Stimulated activated CD4-positive, alpha-beta T cell treated with anti-CD3 and anti-CD28 coated beads, Interleukin-1b, Interleukin-23, amount 100 ng/mL, for 1 hour (primary cell): Measurements from ENCODE around the gene TBCCD1.
"Not testable (repeated sequence)": the region's sequence is repeated elsewhere in the genome, so short reads cannot be mapped to it uniquely, and the experiment has no call there.

ENCODE experiments used
- DNase-seq, 2 donors: peaks; one replicate each; pipeline ENCODE4 v3.0.0-alpha.2; 2020; ENCODE audit warnings: low read depth in 2 of 2

Gene TBCCD1

DNA sequence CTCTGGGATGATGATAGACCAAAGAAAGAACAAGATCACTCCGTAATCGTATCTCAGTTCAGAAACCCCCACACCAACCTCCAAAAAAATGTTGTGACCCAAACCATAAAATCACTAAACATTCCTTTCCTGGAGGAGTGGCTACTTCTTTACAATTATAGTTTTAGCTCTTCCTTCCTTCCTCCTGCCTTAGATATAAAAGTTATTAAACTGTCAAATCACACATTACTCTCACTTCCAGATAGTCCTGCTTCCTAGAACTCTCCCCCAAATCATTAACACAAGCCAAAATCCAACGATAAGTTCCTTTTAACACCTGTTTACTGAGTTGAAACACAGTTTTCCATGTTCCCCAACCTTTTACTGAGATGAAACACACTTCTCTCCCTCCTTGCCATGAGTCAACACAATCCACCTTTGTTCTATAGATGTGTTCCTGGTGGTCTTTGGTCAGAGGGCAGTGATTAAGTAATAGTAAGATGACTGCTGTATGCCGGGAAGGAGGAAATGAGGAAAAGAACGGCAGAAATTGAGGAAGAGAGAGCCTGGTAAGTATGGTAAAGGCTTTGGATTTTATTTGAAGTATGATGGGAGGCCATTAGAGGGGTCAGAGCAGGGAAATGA is 14.6 kb downstream of the TBCCD1 start:
- DNase-seq, result no peak

DNA sequence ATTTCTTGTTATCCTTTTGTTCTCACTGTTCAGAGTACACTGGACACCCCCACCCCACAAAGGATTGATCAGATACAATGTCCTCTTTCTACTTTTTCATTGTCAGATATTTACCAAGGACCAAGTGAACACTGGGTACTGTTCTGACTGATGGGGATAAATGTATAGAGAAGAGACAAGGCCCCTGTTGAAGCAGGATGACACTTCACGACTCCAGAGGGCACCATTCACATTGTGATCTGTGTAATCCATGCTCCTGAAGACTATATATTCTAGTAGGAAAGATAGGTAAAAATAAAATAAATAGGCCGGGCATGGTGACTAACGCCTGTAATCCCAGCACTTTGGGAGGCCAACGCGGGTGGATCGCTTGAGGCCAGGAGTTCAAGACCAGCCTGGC is 15.8 kb downstream of the TBCCD1 start:
- DNase-seq, result no peak

GRCh38 chr3:186549497-186549896 is 17.6 kb downstream of the TBCCD1 start:
- no peak for DNase-seq

DNA sequence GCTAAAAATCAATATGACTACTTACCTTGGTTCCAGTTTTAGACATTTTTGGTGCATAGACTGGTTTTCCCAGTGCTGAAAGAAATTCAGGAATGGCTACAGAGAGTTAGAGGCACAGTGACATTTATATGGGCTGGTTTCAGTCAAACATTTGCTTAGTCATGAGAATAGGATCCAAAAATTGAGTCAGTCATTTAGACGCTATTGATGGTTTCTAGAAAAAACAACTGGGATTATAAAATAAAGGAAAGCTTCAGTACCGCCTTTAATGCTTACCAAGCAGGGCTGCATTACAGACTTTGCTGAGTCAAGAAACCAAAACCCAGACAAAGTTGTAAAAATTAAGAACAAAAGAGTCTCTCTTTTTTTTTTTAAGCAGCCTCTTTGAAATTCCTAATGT is 22.9 kb downstream of the TBCCD1 start, which contains the start of gene CRYGS:
Gene CRYGS, minus strand, starts transcription at position 100 of the 400 bp plus-strand sequence. Its CDS starts 54 bp downstream, at position 46.
- DNase-seq, result no peak

GRCh38 chr3:186540835-186541226 is 26.3 kb downstream of the TBCCD1 start:
- DNase-seq, result no peak

DNA sequence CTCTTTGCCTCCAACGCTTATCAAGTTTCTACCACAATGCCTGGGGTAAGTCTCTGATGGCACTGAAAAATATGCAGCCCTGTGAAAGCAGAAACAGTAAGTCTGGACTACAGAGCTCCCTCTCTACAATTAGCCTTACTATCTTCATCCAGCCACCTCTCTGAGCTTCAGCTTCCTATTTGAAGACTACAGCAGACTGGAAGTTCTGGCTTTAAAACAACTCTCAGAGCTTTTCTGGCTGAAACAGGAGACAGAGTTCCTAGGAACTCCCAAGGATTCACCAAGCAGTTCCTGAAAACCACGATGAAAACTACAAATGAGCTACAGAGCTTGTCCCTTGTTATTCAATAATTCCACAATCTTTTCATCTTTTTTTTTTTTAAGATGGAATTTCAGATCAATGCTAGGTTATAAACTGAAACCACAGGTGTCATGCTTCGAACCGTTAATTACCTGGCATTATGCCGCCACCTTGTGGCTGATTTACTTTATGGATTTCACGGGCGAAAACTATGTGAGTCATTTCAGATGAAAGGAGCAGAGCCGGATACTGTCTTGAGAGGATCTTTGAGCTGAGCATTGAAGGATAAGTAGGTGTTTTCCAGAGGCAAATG is 26.8 kb downstream of the TBCCD1 start:
- peak; percentile 63 to 65 for DNase-seq

DNA sequence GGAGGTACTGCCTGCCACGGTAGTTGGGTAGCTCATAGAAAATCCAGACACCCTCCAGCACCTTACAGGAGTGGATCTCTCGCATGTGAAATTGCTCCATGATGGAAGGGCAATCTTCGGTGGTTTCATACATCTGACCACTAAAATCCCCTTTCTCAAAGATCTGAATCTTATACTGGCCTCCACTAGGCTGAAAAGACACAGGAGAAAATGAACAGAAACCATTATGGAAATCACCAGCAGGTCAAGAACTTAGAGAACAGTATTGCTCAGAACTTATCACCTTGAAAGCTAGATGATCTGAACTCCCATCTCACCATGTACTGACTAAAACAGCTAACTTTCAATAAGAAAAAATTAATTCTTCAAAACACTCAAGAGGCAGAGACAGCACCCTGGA is 28.4 kb downstream of the TBCCD1 start:
- DNase-seq, result no peak

DNA sequence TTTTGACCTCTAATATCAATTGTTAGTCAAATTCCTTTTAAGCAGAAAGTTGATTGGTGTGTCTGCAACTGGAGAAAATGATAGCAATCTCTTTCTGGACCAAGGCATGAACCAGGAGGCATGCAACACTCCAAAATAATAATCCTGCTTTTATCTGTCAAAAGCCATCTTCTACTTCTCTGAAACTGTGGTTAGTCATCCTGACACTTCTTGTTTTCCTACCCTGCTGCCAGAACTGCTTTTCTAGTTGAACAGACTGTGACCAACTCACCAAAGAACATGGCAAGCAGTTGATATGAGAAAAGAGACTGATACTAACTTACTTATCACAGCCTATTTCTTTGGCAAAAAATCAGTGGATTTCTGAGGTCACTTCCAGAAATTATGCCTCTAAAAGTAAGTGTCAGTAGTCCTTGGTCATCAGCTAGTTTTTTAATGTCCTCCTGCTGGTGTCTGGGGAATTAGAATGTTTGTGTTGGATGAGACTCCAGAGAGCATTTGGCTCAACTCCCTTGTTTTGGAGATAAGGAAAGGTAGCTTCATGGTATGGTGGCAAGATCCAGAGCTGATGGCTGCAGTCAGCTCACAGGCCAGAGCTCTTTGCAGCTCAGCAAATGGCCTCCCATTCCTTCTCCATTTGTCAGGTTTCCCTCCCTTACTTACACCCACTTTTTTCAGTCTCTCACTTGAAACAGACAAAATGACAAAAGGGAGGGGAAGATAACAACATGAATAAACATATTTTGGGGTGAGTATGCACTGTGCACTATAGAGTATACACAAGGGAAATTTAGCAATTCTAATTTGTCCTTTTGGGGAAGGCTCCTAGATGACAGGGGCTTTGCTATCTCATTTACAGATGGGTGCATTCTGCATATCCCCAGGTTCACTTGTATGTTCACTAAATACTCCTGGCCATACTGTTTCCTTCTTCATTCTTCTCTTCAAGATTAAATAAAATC is 30.0 kb downstream of the TBCCD1 start:
- DNase-seq, result no peak

DNA sequence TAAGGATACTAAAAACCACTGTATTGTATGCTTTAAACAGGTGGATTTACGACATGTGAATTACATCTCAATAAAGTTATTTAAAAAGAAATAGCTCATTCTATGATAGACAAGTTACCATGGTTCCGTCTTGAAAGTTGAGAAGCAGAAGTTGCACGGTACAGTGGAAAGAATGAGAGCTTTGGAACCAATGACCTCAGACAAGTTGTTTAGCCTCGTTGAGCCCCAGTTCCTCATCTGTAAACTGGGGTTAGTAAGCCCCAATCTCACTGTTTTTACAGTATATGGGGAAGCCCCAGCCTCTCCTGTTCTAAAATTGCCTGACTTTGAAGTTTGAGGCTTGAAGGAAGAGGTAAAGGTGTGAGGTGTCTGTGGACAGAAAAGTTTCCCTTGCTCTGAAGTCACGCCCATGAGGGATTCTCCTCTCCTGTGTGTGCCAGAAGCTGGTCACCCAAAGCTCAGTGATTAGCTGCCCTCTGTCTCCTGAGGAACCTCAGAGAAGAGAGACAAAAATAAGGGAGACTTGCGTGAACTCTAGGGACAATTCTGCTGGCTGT is 32.9 kb downstream of the TBCCD1 start:
- no peak for DNase-seq

GRCh38 chr3:186532598-186533072 is 34.5 kb downstream of the TBCCD1 start:
- no peak for DNase-seq

DNA sequence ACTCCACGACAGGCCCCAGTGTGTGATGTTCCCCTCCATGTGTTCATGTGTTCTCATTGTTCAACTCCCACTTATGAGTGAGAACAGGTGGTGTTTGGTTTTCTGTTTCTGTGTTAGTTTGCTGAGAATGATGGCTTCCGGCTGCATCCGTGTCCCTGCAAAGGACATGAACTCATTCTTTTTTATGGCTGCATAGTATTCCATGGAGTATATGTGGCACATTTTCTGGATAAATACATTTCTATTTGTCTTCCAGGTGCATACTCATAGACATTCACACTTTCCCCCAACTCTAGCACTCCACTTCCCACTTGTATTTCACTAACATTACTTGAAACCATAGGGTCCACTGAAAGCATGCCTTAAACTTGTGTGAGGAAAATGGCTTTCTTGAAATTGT is 35.4 kb downstream of the TBCCD1 start:
- not testable (repeated sequence) for DNase-seq

DNA sequence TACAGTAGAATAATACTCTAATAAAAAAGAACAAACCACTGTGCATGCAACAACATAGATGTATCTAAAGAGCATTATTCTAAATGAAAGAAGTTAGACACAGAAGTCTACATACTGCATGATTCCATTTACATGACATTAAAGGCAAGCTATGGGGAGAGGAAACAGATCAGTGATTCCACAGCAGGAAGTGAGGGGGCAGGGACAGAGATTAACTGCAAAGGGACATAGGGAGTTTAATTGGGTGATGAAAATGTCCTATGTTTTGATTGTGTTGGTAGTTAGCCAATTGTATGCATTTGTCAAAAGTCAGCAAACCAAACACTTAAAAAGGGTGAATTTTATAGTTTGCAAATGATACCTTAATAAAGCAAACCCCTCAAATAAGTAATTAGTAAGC is 36.7 kb downstream of the TBCCD1 start:
- no peak for DNase-seq

- no peak for DNase-seq
Observed at GRCh38 chr3:186529201-186529999, 37.7 kb downstream of the TBCCD1 start.

GRCh38 chr3:186526256-186526606 is 40.9 kb downstream of the TBCCD1 start:
- DNase-seq, result no peak

DNA sequence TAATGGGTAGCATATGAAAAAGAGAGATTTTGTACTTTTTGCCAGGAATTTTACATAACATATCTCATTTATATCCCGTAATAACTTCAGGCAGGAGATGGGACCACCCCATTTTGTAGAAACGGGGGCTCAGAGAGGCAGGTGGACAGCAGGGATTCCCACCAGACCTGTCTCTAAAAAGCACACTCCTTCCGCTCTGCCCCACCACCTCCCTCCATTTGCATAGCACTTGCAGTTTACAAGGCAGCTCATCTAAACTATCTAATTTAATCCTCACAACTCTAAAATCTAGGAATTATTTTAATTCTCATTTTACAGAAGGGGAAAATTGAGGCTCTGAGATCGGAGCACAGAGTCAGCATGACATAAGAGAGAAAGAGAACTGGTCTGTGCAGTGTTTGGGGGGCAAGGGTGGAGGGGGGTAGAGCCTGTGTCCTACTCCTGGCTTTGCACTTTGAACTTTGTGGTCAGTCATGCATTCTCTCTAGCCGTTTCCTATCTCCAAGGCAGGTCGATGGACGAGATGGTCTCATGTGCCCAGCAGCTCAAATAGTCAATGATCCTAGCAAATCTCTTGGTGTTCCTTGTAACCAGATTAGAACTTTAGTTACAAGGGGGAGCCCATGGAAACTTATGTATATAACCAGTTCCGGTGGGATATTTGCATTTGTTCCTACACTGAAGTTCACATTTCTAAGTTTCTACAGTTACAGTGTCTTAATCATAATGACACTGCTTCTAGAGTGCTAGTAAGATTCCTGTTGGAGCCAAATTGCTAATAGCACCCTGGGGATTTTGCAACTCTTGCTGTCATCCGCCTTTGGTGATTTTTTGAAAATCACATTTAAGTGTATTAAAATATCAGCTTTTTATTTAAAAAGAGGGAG is 41.5 kb downstream of the TBCCD1 start:
- DNase-seq, result no peak

- DNase-seq, result no peak
Observed at GRCh38 chr3:186524616-186525015, 42.5 kb downstream of the TBCCD1 start.

DNA sequence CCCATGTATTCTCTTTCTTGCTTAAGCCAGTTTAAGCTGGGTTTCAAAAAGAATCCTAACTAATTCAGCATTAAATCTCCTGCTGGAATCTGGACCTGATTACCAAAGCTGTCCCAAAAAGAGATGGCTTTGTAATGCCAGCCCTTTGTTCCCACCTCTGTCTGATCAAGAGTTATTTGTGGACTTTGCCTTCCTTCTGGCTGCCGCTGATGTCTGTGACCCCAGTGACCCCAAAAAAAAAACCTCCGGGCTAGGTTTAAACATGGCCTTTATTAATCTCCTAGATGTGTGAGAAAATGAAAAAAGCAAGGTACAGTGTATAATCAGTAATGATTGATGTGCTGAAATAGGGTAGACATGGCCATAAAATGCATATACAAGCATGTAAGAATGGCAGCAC is 43.7 kb downstream of the TBCCD1 start:
- DNase-seq, result no peak

DNA sequence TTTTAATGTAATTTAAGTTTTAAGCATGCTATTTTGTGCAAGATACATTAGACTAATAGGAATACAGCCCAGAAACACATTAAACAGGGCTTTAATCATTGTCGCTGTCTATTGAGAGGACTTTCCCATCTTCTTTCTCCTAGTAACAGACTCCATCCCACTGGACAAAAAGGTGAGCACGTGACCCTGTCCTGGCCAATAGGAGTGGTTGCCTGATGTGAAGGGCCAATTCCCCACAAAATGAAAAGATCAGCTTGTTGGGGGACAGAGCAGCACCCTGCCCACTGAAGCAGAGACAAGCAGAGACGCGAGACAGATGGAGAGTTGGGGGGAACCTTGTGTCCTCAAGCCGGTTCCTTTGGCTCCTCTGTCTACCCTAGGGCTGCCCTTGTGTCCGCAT is 44.1 kb downstream of the TBCCD1 start:
- no peak for DNase-seq

DNA sequence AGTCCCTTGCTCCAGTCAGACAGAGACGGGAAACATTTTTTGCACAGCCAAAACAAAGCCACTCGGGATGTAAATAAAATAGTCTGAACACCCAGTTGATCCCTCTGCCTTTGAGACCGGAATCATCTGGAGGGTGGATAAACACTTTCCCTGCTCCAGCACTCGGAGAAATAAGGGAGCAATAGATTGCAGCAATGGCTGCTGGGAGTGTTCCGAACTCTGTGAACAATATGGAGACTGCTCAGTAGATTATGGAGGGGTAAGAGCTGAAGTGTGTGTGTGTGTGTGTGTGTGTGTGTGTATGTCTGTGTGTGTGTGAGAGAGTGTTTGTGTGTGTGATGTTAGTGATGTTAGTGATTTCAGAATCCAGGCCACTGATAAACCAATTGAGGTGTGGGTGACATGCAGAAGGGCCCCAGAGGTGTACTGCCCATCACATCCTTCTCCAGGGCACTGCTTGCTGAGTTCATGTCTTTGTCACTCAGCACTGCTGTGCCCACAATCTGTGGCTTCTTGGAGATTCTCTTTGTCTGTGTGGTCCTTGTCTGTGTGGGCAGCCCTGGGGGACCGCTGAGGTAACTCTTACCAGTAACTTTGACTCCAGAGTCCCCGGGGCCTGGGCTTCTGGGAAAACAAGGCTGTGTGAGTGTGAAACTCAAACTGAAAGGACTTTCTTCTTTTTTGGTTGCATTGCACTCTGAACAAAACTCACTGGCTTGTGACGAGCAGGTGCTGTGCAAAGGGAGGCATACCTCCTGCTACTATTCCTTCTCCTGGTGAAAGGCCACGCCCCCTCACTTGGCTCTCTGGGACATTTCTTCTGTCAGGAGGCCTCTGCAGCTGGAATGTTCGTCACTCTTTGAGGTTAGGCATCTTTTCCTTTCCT is 45.9 kb downstream of the TBCCD1 start:
- no peak for DNase-seq
